HepG2 (cell line): ENCODE data around the gene SPTB. TPM values are rescaled to one million over a fixed set of nuclear protein-coding genes. Genes with fewer than 3 reads are reported as not detected.
A peak's percentile ranks its signal among the peaks of the same experiment; 100 is the strongest.

Source experiments
- ARID5B ChIP-seq: IDR thresholded peaks from 2 replicates; pipeline ENCODE4 v1.4.0; 2020; ENCODE audit warnings: mild to moderate bottlenecking, missing genetic modification reagents
- CC2D1A ChIP-seq: sonication (generic); formaldehyde crosslinking; IDR thresholded peaks from 2 replicates; pipeline ENCODE4 v1.8.1; 2023; ENCODE audit warnings: mild to moderate bottlenecking, missing genetic modification reagents
- CEBPB ChIP-seq: IDR thresholded peaks from 2 replicates; pipeline ENCODE4 v1.6.1; 2011; ENCODE audit warnings: low read depth, low read length, improper control_type of control experiment, borderline replicate concordance
- FOXO1 ChIP-seq: sonication (generic); formaldehyde crosslinking; IDR thresholded peaks from 2 replicates; pipeline ENCODE4 v1.4.0; 2020; ENCODE audit warnings: missing genetic modification reagents
- GATA4 ChIP-seq: sonication (generic); IDR thresholded peaks from 2 replicates; pipeline ENCODE4 v1.6.1; 2016; ENCODE audit warnings: antibody characterized with exemption, low read depth, borderline replicate concordance
- HNF4A ChIP-seq: sonication (generic); formaldehyde crosslinking; IDR thresholded peaks from 2 replicates; pipeline ENCODE4 v1.4.0; 2020; ENCODE audit warnings: missing genetic modification reagents
- MXI1 ChIP-seq: IDR thresholded peaks from 3 replicates; pipeline ENCODE4 v1.6.1; 2012; ENCODE audit warnings: low read depth, low read length, inconsistent platforms, borderline replicate concordance
- NFKBIZ ChIP-seq: IDR thresholded peaks from 2 replicates; pipeline ENCODE4 v1.6.1; 2018; ENCODE audit warnings: missing genetic modification reagents, missing compliant biosample characterization
- NONO ChIP-seq, 2 experiments: fragments of 450-650 bp in 1 of 2; sonication (generic) in 1 of 2; formaldehyde crosslinking in 1 of 2; IDR thresholded peaks in 1 of 2; conservative IDR thresholded peaks in 1 of 2; 2 replicates each; pipeline versions ENCODE4 v1.6.1 to v1.8.0; 2017 to 2022; ENCODE audit warnings: mild to moderate bottlenecking in 1 of 2, missing genetic modification reagents in 1 of 2, moderate library complexity in 1 of 2
- RFX3 ChIP-seq: IDR thresholded peaks from 2 replicates; pipeline ENCODE4 v1.6.1; 2016; ENCODE audit warnings: missing biosample characterization, missing genetic modification reagents
- SCMH1 ChIP-seq: sonication (generic); formaldehyde crosslinking; IDR thresholded peaks from 2 replicates; pipeline ENCODE4 v1.9.0; 2021; ENCODE audit warnings: missing genetic modification reagents, mild to moderate bottlenecking, borderline replicate concordance
- TCF7 ChIP-seq: sonication (generic); IDR thresholded peaks from 2 replicates; pipeline ENCODE4 v1.6.1; 2016; ENCODE audit warnings: antibody characterized with exemption, low read depth
- TFAP4 ChIP-seq: sonication (generic); IDR thresholded peaks from 2 replicates; pipeline ENCODE4 v1.6.1; 2016; ENCODE audit warnings: low read depth, borderline replicate concordance
- ZBTB2 ChIP-seq: sonication (generic); formaldehyde crosslinking; IDR thresholded peaks from 2 replicates; pipeline ENCODE4 v1.8.0; 2022; ENCODE audit warnings: low read depth, missing genetic modification reagents
- ZHX1 ChIP-seq: sonication (generic); formaldehyde crosslinking; IDR thresholded peaks from 2 replicates; pipeline ENCODE4 v1.8.1; 2022; ENCODE audit warnings: low read depth, mild to moderate bottlenecking, missing genetic modification reagents
- ZNF275 ChIP-seq: sonication (generic); formaldehyde crosslinking; IDR thresholded peaks from 2 replicates; pipeline ENCODE4 v1.8.0; 2022; ENCODE audit warnings: missing genetic modification reagents, mild to moderate bottlenecking, inconsistent platforms, borderline replicate concordance
- ZNF558 ChIP-seq: sonication (generic); formaldehyde crosslinking; IDR thresholded peaks from 2 replicates; pipeline ENCODE4 v1.9.0; 2022; ENCODE audit warnings: mild to moderate bottlenecking, missing genetic modification reagents, borderline replicate concordance
- ZNF562 ChIP-seq: sonication (generic); formaldehyde crosslinking; IDR thresholded peaks from 2 replicates; pipeline ENCODE4 v1.8.0; 2022; ENCODE audit warnings: missing genetic modification reagents, borderline replicate concordance
- ZNF572 ChIP-seq: sonication (generic); formaldehyde crosslinking; IDR thresholded peaks from 2 replicates; pipeline ENCODE4 v1.5.1; 2020; ENCODE audit warnings: mild to moderate bottlenecking, missing genetic modification reagents
- ZNF607 ChIP-seq: sonication (generic); formaldehyde crosslinking; IDR thresholded peaks from 2 replicates; pipeline ENCODE4 v1.5.1; 2020; ENCODE audit warnings: missing genetic modification reagents, mild to moderate bottlenecking, borderline replicate concordance
- polyA plus RNA-seq, 8 experiments: library from polyadenylated mRNA; depleted of rRNA in 3 of 8; stranded (reverse) in 7 of 8; unstranded in 1 of 8; fragments of >200 nt; fragmentation: Illumina TruSeq in 4 of 8; extraction: Trizol in 4 of 8; gene quantifications; 2 replicates each; pipeline versions ENCODE4 v1.2.1 to v1.2.3, GENCODE V29; 2011 to 2016; ENCODE audit warnings: low read depth in 4 of 8, missing spikeins in 1 of 8, mixed read lengths in 1 of 8; ENCODE audit not compliant: insufficient read depth in 1 of 8
- total RNA-seq, 5 experiments: library from RNA; depleted of rRNA; stranded (reverse); fragments of >200 nt; fragmentation: Illumina TruSeq; extraction: Trizol; gene quantifications; 2 replicates each; pipeline ENCODE4 v1.2.3, GENCODE V29; 2016; ENCODE audit warnings: low read depth in 1 of 5

Gene SPTB
- total and polyA plus RNA-seq, 2 of the 13 experiments (the other 11 are each of a cell fraction or from before 2014, with no cell fraction given) = 0.01 to 0.02 TPM

GRCh38 chr14:64707661-64708060 lies 172.0 kb downstream of the SPTB start (continued):
- TF ChIP-seq ZNF607 (CRISPR knock-in tag) (no peak), HNF4A (CRISPR knock-in tag) (peak; percentile 77), ZNF572 (CRISPR knock-in tag) (no peak), MXI1 (0 out of 3 replicates have a peak, but pooled peaks have one; percentile 33), FOXO1 (CRISPR knock-in tag) (no peak), CC2D1A (no peak), NONO (IDR thresholded peaks at IDR 0.05) (no peak), NONO (CRISPR knock-in tag; conservative IDR thresholded peaks at IDR 0.05) (no peak), TCF7 (peak; percentile 59), GATA4 (no peak), CEBPB (peak; percentile 78), NFKBIZ (no peak), TFAP4 (no peak), RFX3 (CRISPR knock-in tag) (no peak), ARID5B (CRISPR knock-in tag) (peak; percentile 24; the same call in 1 of the 2 replicates), SCMH1 (no peak), ZNF562 (CRISPR knock-in tag) (no peak), ZBTB2 (CRISPR knock-in tag) (no peak), ZNF275 (CRISPR knock-in tag) (no peak), ZHX1 (CRISPR knock-in tag) (no peak), ZNF558 (CRISPR knock-in tag) (no peak)
